CD4-positive, alpha-beta T cell (primary cell): ENCODE results near the gene WASHC3. TPM values are rescaled to one million over a fixed set of nuclear protein-coding genes. Genes with fewer than 3 reads are reported as not detected.
"Not testable (repeated sequence)": the region's sequence is repeated elsewhere in the genome, so short reads cannot be mapped to it uniquely, and the experiment has no call there.

Experiments used
- ATAC-seq: fragments of 200-7000 bp; cut with Tn5 transposase; one replicate; pipeline ENCODE4 v1.10.0; 2022; ENCODE audit warnings: mild to moderate bottlenecking; ENCODE audit not compliant: poor library complexity
- CTCF ChIA-PET: fragments of 350-600 bp; sonication (Branson Sonifier 250); formaldehyde crosslinking; loops from one replicate; lab custom pipeline; 2021; ENCODE audit warnings: antibody characterized with exemption, inconsistent platforms; lab: Charles Lee
- POLR2A ChIA-PET: fragments of 350-600 bp; sonication (Branson Sonifier 250); formaldehyde crosslinking; loops from one replicate; lab custom pipeline; 2021; ENCODE audit warnings: antibody characterized with exemption, inconsistent platforms; lab: Charles Lee
- DNase-seq, 14 experiments: peaks; one replicate each; pipeline ENCODE4 v3.0.0-alpha.2; 2013 to 2020; ENCODE audit warnings: mixed read lengths in 2 of 14
- H3K27ac ChIP-seq, 2 donors: one replicate each; pipeline versions ENCODE4 v1.5.1 to v1.7.0; 2013; ENCODE audit warnings: low read length in 2 of 2, low read depth in 1 of 2, mild to moderate bottlenecking in 1 of 2
- H3K27me3 ChIP-seq, 2 experiments: 1 replicate in 1 of 2; 2 replicates in 1 of 2; pipeline versions ENCODE4 v1.6.1 to v1.7.0; 2013; ENCODE audit warnings: low read length in 2 of 2, control low read depth in 1 of 2, mild to moderate bottlenecking in 1 of 2, moderate library complexity in 1 of 2; ENCODE audit not compliant: insufficient read depth in 2 of 2, control insufficient read depth in 1 of 2
- H3K36me3 ChIP-seq: one replicate; pipeline ENCODE4 v1.6.1; 2013; ENCODE audit warnings: low read length, control low read depth; ENCODE audit not compliant: insufficient read depth
- H3K4me1 ChIP-seq: one replicate; pipeline ENCODE4 v1.6.1; 2013; ENCODE audit warnings: low read length, control low read depth; ENCODE audit not compliant: insufficient read depth
- H3K4me3 ChIP-seq: one replicate; pipeline ENCODE4 v1.5.1; 2013; ENCODE audit warnings: mild to moderate bottlenecking, low read length, moderate library complexity
- H3K9me3 ChIP-seq, 2 experiments: 1 replicate in 1 of 2; 2 replicates in 1 of 2; pipeline versions ENCODE4 v1.6.1 to v1.7.0; 2013; ENCODE audit warnings: low read length in 2 of 2, mild to moderate bottlenecking in 2 of 2, control low read depth in 1 of 2, moderate library complexity in 1 of 2; ENCODE audit not compliant: control insufficient read depth in 1 of 2, insufficient read depth in 1 of 2
- H3K27ac Mint-ChIP-seq: one replicate; pipeline ENCODE4 v1.8.0; 2020; ENCODE audit warnings: mixed read lengths
- H3K27me3 Mint-ChIP-seq: one replicate; pipeline ENCODE4 v1.8.0; 2021; ENCODE audit warnings: mixed read lengths
- H3K36me3 Mint-ChIP-seq: one replicate; pipeline ENCODE4 v1.8.0; 2021; ENCODE audit warnings: low read depth, mixed read lengths
- H3K4me1 Mint-ChIP-seq: one replicate; pipeline ENCODE4 v1.8.0; 2021; ENCODE audit warnings: low read depth, mixed read lengths
- H3K4me3 Mint-ChIP-seq: one replicate; pipeline ENCODE4 v1.8.0; 2020; ENCODE audit warnings: mild to moderate bottlenecking, mixed read lengths
- H3K9me3 Mint-ChIP-seq: one replicate; pipeline ENCODE4 v1.8.0; 2020; ENCODE audit warnings: mixed read lengths
- CTCF ChIP-seq: fragments of 200-600 bp; IDR thresholded peaks from one replicate; pipeline ENCODE4 v1.8.0; 2022; ENCODE audit warnings: antibody characterized with exemption, mild to moderate bottlenecking
- intact Hi-C, 2 experiments: fragments of 100-400 bp; cut with DNase I in 1 of 2; cut with micrococcal nuclease in 1 of 2; formaldehyde crosslinking; loops; one replicate each; pipeline versions ENCODE4 v1.15.1 to v1.9.0; 2023 to 2025; cut with DNase I, micrococcal nuclease
- total RNA-seq, 174 experiments: library from RNA in 2 of 174; stranded (reverse) in 2 of 174; gene quantifications; one replicate each; pipeline ENCODE4 v1.2.3 and lab custom pipeline; 2021 to 2026

The WASHC3 gene
- total RNA-seq, 2 experiments from 2014 or later, result 16.9 to 20.3 TPM

- Histone ChIP-seq H3K27me3 (no peaks in the 10 kb centered on the region), H3K9me3 (peaks cover 0 to 5% of the 10 kb centered on the region in 2 experiments), H3K4me1 (no peaks in the 10 kb centered on the region), H3K27ac (no peak overlapping the region), H3K36me3 (peaks cover 13% of the 10 kb centered on the region), H3K4me3 (no peak overlapping the region)
- no peak overlapping the region for H3K27ac Mint-ChIP-seq
- no peak for ATAC-seq
- POLR2A ChIA-PET, result no interaction called here
- no peak for DNase-seq
- CTCF ChIA-PET, result no interaction called here
- no peak for TF ChIP-seq CTCF
- intact Hi-C loops, result no loop called here
- no peak overlapping the region for H3K4me3 Mint-ChIP-seq
- peaks cover 58% of the 10 kb centered on the region for H3K36me3 Mint-ChIP-seq
- H3K4me1 Mint-ChIP-seq, result no peaks in the 10 kb centered on the region
- no peaks in the 10 kb centered on the region for H3K27me3 Mint-ChIP-seq
- H3K9me3 Mint-ChIP-seq, result peaks cover 2% of the 10 kb centered on the region
These were observed 31.5 kb upstream of the WASHC3 start for GRCh38 chr12:102093319-102093718.

GRCh38 chr12:102089228-102089835 is 27.5 kb upstream of the WASHC3 start:
- H3K27me3 ChIP-seq, result not testable (repeated sequence)
- CTCF ChIA-PET, result interaction anchor here (0.6 to 0.7 kb wide), 2 partner anchors 20 to 1739 kb away, joined by 3 read pairs; no protein-coding TSS in a partner anchor

GRCh38 chr12:102080842-102081241 is 19.1 kb upstream of the WASHC3 start:
- Histone ChIP-seq H3K36me3 (peaks cover 44% of the 10 kb centered on the region), H3K27me3 (no peaks in the 10 kb centered on the region), H3K9me3 (no peaks in the 10 kb centered on the region), H3K4me3 (no peak overlapping the region), H3K4me1 (no peaks in the 10 kb centered on the region), H3K27ac (no peak overlapping the region)
- intact Hi-C loops, result loop anchor here in 1 of 2 experiments (5.0 kb wide), 1 partner anchor 36 kb away; no protein-coding TSS in a partner anchor
- POLR2A ChIA-PET, result no interaction called here
- no peak overlapping the region for H3K27ac Mint-ChIP-seq
- TF ChIP-seq CTCF, result no peak
- H3K36me3 Mint-ChIP-seq, result peaks cover 92% of the 10 kb centered on the region
- CTCF ChIA-PET, result no interaction called here
- no peak overlapping the region for H3K4me3 Mint-ChIP-seq
- no peaks in the 10 kb centered on the region for H3K9me3 Mint-ChIP-seq
- ATAC-seq (no peak), DNase-seq (no peak)
- H3K27me3 Mint-ChIP-seq, result no peaks in the 10 kb centered on the region
- H3K4me1 Mint-ChIP-seq, result no peaks in the 10 kb centered on the region

More at GRCh38 chr12:102089228-102089835, 27.5 kb upstream of the WASHC3 start:
- H3K4me1 ChIP-seq, POLR2A ChIA-PET, H3K4me1 Mint-ChIP-seq, H3K9me3 Mint-ChIP-seq, H3K36me3 ChIP-seq, H3K27ac Mint-ChIP-seq, H3K9me3 ChIP-seq, ATAC-seq, H3K27me3 Mint-ChIP-seq, H3K27ac ChIP-seq, intact Hi-C loops, H3K4me3 Mint-ChIP-seq, H3K4me3 ChIP-seq, DNase-seq: not testable (repeated sequence)
- H3K36me3 Mint-ChIP-seq, result peaks cover 61% of the 10 kb centered on the region

GRCh38 chr12:102072092-102072491 is 10.3 kb upstream of the WASHC3 start:
- H3K4me3 Mint-ChIP-seq, CTCF ChIA-PET, H3K4me1 ChIP-seq, H3K27me3 Mint-ChIP-seq, H3K4me1 Mint-ChIP-seq, POLR2A ChIA-PET, intact Hi-C loops, H3K27ac ChIP-seq, DNase-seq, H3K27me3 ChIP-seq, H3K27ac Mint-ChIP-seq, H3K9me3 Mint-ChIP-seq, H3K4me3 ChIP-seq, ATAC-seq, H3K36me3 ChIP-seq, H3K9me3 ChIP-seq: not testable (repeated sequence)
- H3K36me3 Mint-ChIP-seq, result peaks cover 30% of the 10 kb centered on the region
